ENCODE data around the gene KLK4. TPM values are rescaled to one million over a fixed set of nuclear protein-coding genes. Genes with fewer than 3 reads are reported as not detected.

Gene KLK4
- total RNA-seq, 1 donor from 2014 or later = not detected

DNA sequence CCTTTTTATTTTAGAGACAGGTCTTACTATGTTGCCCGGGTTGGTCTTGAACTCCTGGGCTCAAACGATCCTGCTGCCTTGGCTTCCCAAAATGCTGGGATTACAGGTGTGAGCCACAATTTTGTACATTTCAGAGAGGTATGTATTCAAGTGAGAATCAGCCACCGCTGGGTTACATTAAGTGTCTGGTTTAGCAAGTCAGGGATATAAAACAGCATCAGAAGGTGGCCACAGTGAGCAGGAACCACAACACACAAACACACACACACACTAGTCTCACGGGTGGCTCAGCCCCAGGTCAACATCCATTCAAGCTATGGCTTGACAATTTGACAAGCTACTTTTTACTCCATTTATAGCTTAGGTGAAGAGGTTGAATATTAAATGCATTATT lies 21.5 kb upstream of the KLK4 start:
- DNase-seq (ENCODE audit: low spot score, unreplicated experiment) = no peak
- Mint-ChIP-seq H3K4me3 (ENCODE audit: low read depth) (no peak overlapping the region), H3K4me1 (ENCODE audit: low read depth) (no peaks in the 10 kb centered on the region), H3K36me3 (ENCODE audit: insufficient read depth) (no peaks in the 10 kb centered on the region), H3K27ac (no peak overlapping the region), H3K9me3 (ENCODE audit: low read depth) (no peaks in the 10 kb centered on the region), H3K27me3 (peaks cover 51% of the 10 kb centered on the region)
- TF ChIP-seq, protein P1, sequence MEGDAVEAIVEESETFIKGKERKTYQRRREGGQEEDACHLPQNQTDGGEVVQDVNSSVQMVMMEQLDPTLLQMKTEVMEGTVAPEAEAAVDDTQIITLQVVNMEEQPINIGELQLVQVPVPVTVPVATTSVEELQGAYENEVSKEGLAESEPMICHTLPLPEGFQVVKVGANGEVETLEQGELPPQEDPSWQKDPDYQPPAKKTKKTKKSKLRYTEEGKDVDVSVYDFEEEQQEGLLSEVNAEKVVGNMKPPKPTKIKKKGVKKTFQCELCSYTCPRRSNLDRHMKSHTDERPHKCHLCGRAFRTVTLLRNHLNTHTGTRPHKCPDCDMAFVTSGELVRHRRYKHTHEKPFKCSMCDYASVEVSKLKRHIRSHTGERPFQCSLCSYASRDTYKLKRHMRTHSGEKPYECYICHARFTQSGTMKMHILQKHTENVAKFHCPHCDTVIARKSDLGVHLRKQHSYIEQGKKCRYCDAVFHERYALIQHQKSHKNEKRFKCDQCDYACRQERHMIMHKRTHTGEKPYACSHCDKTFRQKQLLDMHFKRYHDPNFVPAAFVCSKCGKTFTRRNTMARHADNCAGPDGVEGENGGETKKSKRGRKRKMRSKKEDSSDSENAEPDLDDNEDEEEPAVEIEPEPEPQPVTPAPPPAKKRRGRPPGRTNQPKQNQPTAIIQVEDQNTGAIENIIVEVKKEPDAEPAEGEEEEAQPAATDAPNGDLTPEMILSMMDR (IDR thresholded peaks at IDR 0.05; ENCODE audit: unreplicated experiment) = no peak

DNA sequence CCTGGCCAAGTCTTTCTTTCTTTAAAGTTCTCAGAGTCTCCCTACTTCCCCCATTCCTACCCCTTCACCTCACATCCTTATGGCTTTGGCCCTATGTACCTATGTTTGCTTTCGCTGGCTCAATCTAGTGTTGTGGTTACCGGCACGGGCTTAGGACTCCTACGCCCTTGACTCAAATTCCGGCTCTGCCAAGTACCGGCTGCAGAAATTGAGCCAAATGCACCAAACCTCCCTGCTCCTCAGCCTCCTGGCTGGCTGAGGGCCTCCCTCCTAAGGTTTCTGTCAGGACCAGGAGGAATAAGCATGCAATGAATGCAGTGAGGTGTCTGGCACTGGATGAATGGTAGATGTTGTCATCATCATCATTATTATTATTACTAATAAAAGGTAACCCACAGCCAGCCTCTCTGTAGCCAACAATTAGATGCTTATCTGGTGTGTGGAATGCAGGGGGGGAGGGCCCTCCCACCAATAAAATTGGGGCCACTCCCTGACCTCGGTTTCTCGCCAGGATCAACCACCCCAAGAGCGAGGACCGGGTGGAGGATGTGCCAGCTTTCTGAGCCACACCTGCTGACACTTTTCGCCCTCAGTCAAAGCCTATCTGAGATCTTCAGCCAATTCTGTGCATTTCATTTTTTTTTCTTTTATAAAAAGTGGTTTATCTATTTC lies 21.0 kb upstream of the KLK4 start:
- Mint-ChIP-seq H3K27me3 (peaks cover 52% of the 10 kb centered on the region), H3K4me3 (ENCODE audit: low read depth) (no peak overlapping the region), H3K27ac (no peak overlapping the region), H3K4me1 (ENCODE audit: low read depth) (no peaks in the 10 kb centered on the region), H3K36me3 (ENCODE audit: insufficient read depth) (no peaks in the 10 kb centered on the region), H3K9me3 (ENCODE audit: low read depth) (no peaks in the 10 kb centered on the region)
- TF ChIP-seq, protein P1 (IDR thresholded peaks at IDR 0.05; ENCODE audit: unreplicated experiment) = no peak
- DNase-seq (ENCODE audit: low spot score, unreplicated experiment) = no peak

- no peaks in the 10 kb centered on the region for H3K9me3 Mint-ChIP-seq (ENCODE audit: low read depth)
- H3K36me3 Mint-ChIP-seq (ENCODE audit: insufficient read depth) = no peaks in the 10 kb centered on the region
- H3K27ac Mint-ChIP-seq = no peak overlapping the region
- TF ChIP-seq, protein P1 (IDR thresholded peaks at IDR 0.05; ENCODE audit: unreplicated experiment) = no peak
- H3K4me1 Mint-ChIP-seq (ENCODE audit: low read depth) = no peaks in the 10 kb centered on the region
- no peak overlapping the region for H3K4me3 Mint-ChIP-seq (ENCODE audit: low read depth)
- DNase-seq (ENCODE audit: low spot score, unreplicated experiment) = no peak
- peaks cover 51% of the 10 kb centered on the region for H3K27me3 Mint-ChIP-seq
Measured at GRCh38 chr19:50931023-50931422, 19.8 kb upstream of the KLK4 start.

- no peak for DNase-seq (ENCODE audit: low spot score, unreplicated experiment)
- Mint-ChIP-seq H3K36me3 (ENCODE audit: insufficient read depth) (no peaks in the 10 kb centered on the region), H3K4me1 (ENCODE audit: low read depth) (no peaks in the 10 kb centered on the region), H3K4me3 (ENCODE audit: low read depth) (no peak overlapping the region), H3K27ac (no peak overlapping the region), H3K27me3 (peaks cover 61% of the 10 kb centered on the region), H3K9me3 (ENCODE audit: low read depth) (no peaks in the 10 kb centered on the region)
- TF ChIP-seq, protein P1 (IDR thresholded peaks at IDR 0.05; ENCODE audit: unreplicated experiment) = no peak
Measured at GRCh38 chr19:50928831-50929230, 17.6 kb upstream of the KLK4 start.

- peaks cover 1% of the 10 kb centered on the region for H3K4me1 Mint-ChIP-seq (ENCODE audit: low read depth)
- H3K9me3 Mint-ChIP-seq (ENCODE audit: low read depth) = no peaks in the 10 kb centered on the region
- no peaks in the 10 kb centered on the region for H3K36me3 Mint-ChIP-seq (ENCODE audit: insufficient read depth)
- peaks cover 63% of the 10 kb centered on the region for H3K27me3 Mint-ChIP-seq
- no peak overlapping the region for H3K27ac Mint-ChIP-seq
- no peak for DNase-seq (ENCODE audit: low spot score, unreplicated experiment)
- TF ChIP-seq, protein P1 (IDR thresholded peaks at IDR 0.05; ENCODE audit: unreplicated experiment) = no peak
- H3K4me3 Mint-ChIP-seq (ENCODE audit: low read depth) = no peak overlapping the region
Measured at GRCh38 chr19:50926144-50926543, 14.9 kb upstream of the KLK4 start.

All from progenitor cell of endocrine pancreas (in vitro differentiated cells).